Lower leg skin (tissue), 4 donors: ENCODE measurements around the gene RAB29. TPM values are rescaled to one million over a fixed set of nuclear protein-coding genes. Genes with fewer than 3 reads are reported as not detected.

Experiments used
- DNase-seq, 2 donors: peaks; one replicate each; pipeline ENCODE4 v3.0.0-alpha.2; 2019; ENCODE audit warnings: low spot score in 2 of 2
- H3K4me3 ChIP-seq: fragments of 200-600 bp; sonication (generic); 2 replicates; pipeline ENCODE4 v1.5.1; 2017; ENCODE audit warnings: mild to moderate bottlenecking, low read depth; ENCODE audit not compliant: poor library complexity, severe bottlenecking
- CTCF ChIP-seq, 3 donors: fragments of 450-650 bp; IDR thresholded peaks; one replicate each; pipeline ENCODE4 v1.5.1; 2016; ENCODE audit warnings: antibody characterized with exemption in 3 of 3, mild to moderate bottlenecking in 3 of 3, moderate library complexity in 2 of 3
- POLR2A ChIP-seq, 2 donors: fragments of 450-650 bp; IDR thresholded peaks; one replicate each; pipeline ENCODE4 v1.6.1; 2016 to 2017; ENCODE audit warnings: antibody characterized with exemption in 2 of 2, mild to moderate bottlenecking in 1 of 2, moderate library complexity in 1 of 2
- WGBS, 2 donors: methylation state at CpG; one replicate each; pipeline ENCODE4 v1.1.5; 2018; 5-methylcytosine and 5-hydroxymethylcytosine counted together
- intact Hi-C: fragments of 100-400 bp; cut with DNase I; formaldehyde crosslinking; loops from one replicate; pipeline ENCODE4 v1.15.0; 2023; ENCODE audit warnings: low total_unique reads
- total RNA-seq, 4 donors: library from RNA; depleted of rRNA; stranded (reverse); fragments of >200 nt; gene quantifications; one replicate each; pipeline ENCODE4 v1.1.0, GENCODE V29; 2016

RAB29 gene
- total RNA-seq, 4 donors from 2014 or later = 5.3 to 11.5 (median 9.8) TPM

GRCh38 chr1:205739348-205740160, 35.7 kb downstream of the RAB29 start:
- no peak for DNase-seq
- intact Hi-C loops = no loop called here
- H3K4me3 ChIP-seq = no peak overlapping the region
- no peak for TF ChIP-seq CTCF (IDR thresholded peaks at IDR 0.05)
- no peak for TF ChIP-seq POLR2A (IDR thresholded peaks at IDR 0.05)
- WGBS, 2 donors = 75 to 79% methylated on average over 5 of the region's 5 CpGs

GRCh38 chr1:205735218-205735617, 40.1 kb downstream of the RAB29 start:
- intact Hi-C loops = no loop called here
- no peak for DNase-seq
- WGBS, 2 donors = 83 to 84% methylated on average over 1 of the region's 1 CpG
- no peak for TF ChIP-seq POLR2A (IDR thresholded peaks at IDR 0.05)
- no peak for TF ChIP-seq CTCF (IDR thresholded peaks at IDR 0.05)
- no peak overlapping the region for H3K4me3 ChIP-seq

- WGBS, 2 donors = 83 to 88% methylated on average over 2 of the region's 2 CpGs
- H3K4me3 ChIP-seq = no peak overlapping the region
- no peak for DNase-seq
- intact Hi-C loops = no loop called here
- TF ChIP-seq POLR2A (IDR thresholded peaks at IDR 0.05) = no peak
- no peak for TF ChIP-seq CTCF (IDR thresholded peaks at IDR 0.05)
Measured at GRCh38 chr1:205733438-205734175, 41.7 kb downstream of the RAB29 start.

GRCh38 chr1:205729945-205730610, 45.2 kb downstream of the RAB29 start:
- WGBS, 2 donors = 94% methylated on average over 9 of the region's 9 CpGs
- no peak overlapping the region for H3K4me3 ChIP-seq
- TF ChIP-seq CTCF (IDR thresholded peaks at IDR 0.05) (no peak), POLR2A (IDR thresholded peaks at IDR 0.05) (no peak)
- intact Hi-C loops = no loop called here
- no peak for DNase-seq

- 86 to 92% methylated on average over 4 of the region's 4 CpGs for WGBS, 2 donors
- TF ChIP-seq CTCF (IDR thresholded peaks at IDR 0.05) (no peak), POLR2A (IDR thresholded peaks at IDR 0.05) (no peak)
- DNase-seq = no peak
- no peak overlapping the region for H3K4me3 ChIP-seq
- intact Hi-C loops = no loop called here
Measured at GRCh38 chr1:205726619-205727125, 48.6 kb downstream of the RAB29 start.
